OCI-LY7 (cell line): ENCODE data around the gene TMEM273.

Experiments used
- CTCF ChIP-seq: fragments of 200-600 bp; sonication (generic); conservative IDR thresholded peaks from 2 replicates; pipeline ENCODE4 v1.5.1; 2014; ENCODE audit warnings: mild to moderate bottlenecking, antibody characterized with exemption, low read length, moderate library complexity, mixed read lengths
- EZH2phosphoT487 ChIP-seq: fragments of 200-600 bp; sonication (generic); IDR thresholded peaks from 2 replicates; pipeline ENCODE4 v1.6.1; 2018; ENCODE audit warnings: low read depth, borderline replicate concordance, mild to moderate bottlenecking, mixed run types, antibody characterized with exemption, low read length, moderate library complexity, mixed read lengths

DNA sequence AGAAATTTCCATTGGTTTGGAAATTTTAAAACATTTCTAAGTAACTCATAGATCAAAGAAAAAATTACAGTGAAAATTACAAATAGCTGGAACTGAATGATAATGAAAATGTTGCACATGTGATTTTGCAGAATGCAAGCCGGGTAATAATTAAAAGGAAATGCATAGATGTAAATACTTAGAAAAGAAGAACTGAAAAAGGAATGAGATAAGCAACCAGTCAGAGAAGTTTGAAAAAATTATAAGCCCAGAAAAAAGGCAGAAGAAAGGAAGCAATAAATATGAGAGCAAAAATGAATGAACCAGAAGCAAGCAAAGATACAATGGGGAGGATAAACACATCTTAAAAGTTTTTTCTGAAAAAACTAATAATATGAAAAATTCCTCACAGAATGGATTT lies 3.2 kb upstream of the TMEM273 start:
- TF ChIP-seq CTCF = no peak
- TF ChIP-seq EZH2phosphoT487 = no peak
